ENCODE data around the gene CPSF7. TPM values are rescaled to one million over a fixed set of nuclear protein-coding genes. Genes with fewer than 3 reads are reported as not detected.

Gene CPSF7
- polyA plus RNA-seq, 1 of the 3 experiments (the other 2 are of a cell fraction), result 44.0 TPM

DNA sequence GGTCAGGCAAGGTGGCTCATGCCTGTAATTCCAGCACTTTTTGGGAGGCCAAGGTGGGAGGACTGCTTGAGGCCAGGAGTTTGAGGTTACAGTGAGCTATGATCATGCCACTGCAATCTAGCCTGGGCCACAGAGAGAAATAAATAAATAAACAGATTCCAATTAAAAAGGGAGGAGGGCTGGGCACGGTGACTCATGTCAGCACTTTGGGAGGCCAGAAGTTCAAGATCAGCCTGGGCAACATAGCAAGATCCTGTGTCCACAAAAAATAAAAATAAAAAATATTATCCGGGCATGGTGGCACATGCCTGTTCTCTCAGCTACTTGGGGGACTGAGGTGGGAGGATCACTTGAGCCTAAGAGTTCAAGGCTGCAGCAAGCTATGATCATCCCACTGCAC, 75.6 kb downstream of the CPSF7 start:
- Histone ChIP-seq H3K4me1 (ENCODE audit: control insufficient read depth in 1 of 2, insufficient read depth in 2 of 2, low read depth in 1 of 2, low read length in 1 of 2) (peaks cover under 1 to 3% of the 10 kb centered on the region in 2 experiments; a peak in 2 of 4 replicates), H3K79me2 (ENCODE audit: insufficient read depth) (peaks cover 6% of the 10 kb centered on the region; the same call in 1 of the 2 replicates), H3K36me3 (replicated peaks in 1 of 2; ENCODE audit: control insufficient read depth in 1 of 2, insufficient read depth in 2 of 2, low read length in 1 of 2) (peaks cover 5 to 21% of the 10 kb centered on the region in 2 experiments), H2AFZ (ENCODE audit: low read depth) (no peak overlapping the region), H4K20me1 (ENCODE audit: insufficient read depth) (no peaks in the 10 kb centered on the region), H3K4me2 (no peak overlapping the region), H3K9ac (no peak overlapping the region), H3K27me3 (ENCODE audit: insufficient read depth) (no peaks in the 10 kb centered on the region), H3K27ac (ENCODE audit: low read depth in 2 of 2, low read length in 1 of 2) (no peak overlapping the region), H3K9me3 (no peaks in the 10 kb centered on the region), H3F3A (replicated peaks; ENCODE audit: insufficient read depth) (no peaks in the 10 kb centered on the region), H3K4me3 (ENCODE audit: low read depth in 2 of 2, low read length in 1 of 2) (no peak overlapping the region), H3K9me2 (no peaks in the 10 kb centered on the region)
- POLR2A ChIA-PET, result interaction anchor here (0.6 kb wide), 1 partner anchor 102 kb away, joined by 3 read pairs; no protein-coding TSS in a partner anchor
- TF ChIP-seq, protein P1, sequence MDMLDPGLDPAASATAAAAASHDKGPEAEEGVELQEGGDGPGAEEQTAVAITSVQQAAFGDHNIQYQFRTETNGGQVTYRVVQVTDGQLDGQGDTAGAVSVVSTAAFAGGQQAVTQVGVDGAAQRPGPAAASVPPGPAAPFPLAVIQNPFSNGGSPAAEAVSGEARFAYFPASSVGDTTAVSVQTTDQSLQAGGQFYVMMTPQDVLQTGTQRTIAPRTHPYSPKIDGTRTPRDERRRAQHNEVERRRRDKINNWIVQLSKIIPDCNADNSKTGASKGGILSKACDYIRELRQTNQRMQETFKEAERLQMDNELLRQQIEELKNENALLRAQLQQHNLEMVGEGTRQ (IDR thresholded peaks at IDR 0.05; ENCODE audit: borderline replicate concordance, low read depth, low read length), result no peak
- TF ChIP-seq JUND (IDR thresholded peaks at IDR 0.05), result no peak
- TF ChIP-seq, protein P2, sequence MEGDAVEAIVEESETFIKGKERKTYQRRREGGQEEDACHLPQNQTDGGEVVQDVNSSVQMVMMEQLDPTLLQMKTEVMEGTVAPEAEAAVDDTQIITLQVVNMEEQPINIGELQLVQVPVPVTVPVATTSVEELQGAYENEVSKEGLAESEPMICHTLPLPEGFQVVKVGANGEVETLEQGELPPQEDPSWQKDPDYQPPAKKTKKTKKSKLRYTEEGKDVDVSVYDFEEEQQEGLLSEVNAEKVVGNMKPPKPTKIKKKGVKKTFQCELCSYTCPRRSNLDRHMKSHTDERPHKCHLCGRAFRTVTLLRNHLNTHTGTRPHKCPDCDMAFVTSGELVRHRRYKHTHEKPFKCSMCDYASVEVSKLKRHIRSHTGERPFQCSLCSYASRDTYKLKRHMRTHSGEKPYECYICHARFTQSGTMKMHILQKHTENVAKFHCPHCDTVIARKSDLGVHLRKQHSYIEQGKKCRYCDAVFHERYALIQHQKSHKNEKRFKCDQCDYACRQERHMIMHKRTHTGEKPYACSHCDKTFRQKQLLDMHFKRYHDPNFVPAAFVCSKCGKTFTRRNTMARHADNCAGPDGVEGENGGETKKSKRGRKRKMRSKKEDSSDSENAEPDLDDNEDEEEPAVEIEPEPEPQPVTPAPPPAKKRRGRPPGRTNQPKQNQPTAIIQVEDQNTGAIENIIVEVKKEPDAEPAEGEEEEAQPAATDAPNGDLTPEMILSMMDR (IDR thresholded peaks at IDR 0.05), result no peak
- TF ChIP-seq, protein P3, sequence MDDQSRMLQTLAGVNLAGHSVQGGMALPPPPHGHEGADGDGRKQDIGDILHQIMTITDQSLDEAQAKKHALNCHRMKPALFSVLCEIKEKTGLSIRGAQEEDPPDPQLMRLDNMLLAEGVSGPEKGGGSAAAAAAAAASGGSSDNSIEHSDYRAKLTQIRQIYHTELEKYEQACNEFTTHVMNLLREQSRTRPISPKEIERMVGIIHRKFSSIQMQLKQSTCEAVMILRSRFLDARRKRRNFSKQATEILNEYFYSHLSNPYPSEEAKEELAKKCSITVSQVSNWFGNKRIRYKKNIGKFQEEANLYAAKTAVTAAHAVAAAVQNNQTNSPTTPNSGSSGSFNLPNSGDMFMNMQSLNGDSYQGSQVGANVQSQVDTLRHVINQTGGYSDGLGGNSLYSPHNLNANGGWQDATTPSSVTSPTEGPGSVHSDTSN (IDR thresholded peaks at IDR 0.05), result no peak
- TF ChIP-seq FOSL2 (IDR thresholded peaks at IDR 0.05; ENCODE audit: borderline replicate concordance, low read depth), result no peak
- no peak for TF ChIP-seq ZBTB33 (IDR thresholded peaks at IDR 0.05; ENCODE audit: borderline replicate concordance, low read depth)
- no peak for TF ChIP-seq GATA2 (CRISPR knock-in tag; IDR thresholded peaks at IDR 0.05)
- TF ChIP-seq FOXM1 (IDR thresholded peaks at IDR 0.05; ENCODE audit: low read depth), result no peak
- no peak for TF ChIP-seq CHD2 (IDR thresholded peaks at IDR 0.05; ENCODE audit: low read length, partially characterized antibody)
- no peak for TF ChIP-seq SMC3 (IDR thresholded peaks at IDR 0.05; ENCODE audit: low read depth, low read length)
- TF ChIP-seq IRF3 (IDR thresholded peaks at IDR 0.05; ENCODE audit: low read depth, low read length), result no peak
- TF ChIP-seq MEF2A (IDR thresholded peaks at IDR 0.05; ENCODE audit: borderline replicate concordance, low read depth), result no peak
- TF ChIP-seq MXI1 (IDR thresholded peaks at IDR 0.05; ENCODE audit: low read depth, low read length), result no peak
- no peak for DNase-seq
- CTCF ChIA-PET, result interaction anchor here (1.0 to 5.8 kb wide), 4 partner anchors 8 to 32 kb away, joined by 3 to 29 read pairs (median 6); no protein-coding TSS in a partner anchor
- 89% methylated on average over 2 of the region's 2 CpGs for WGBS (ENCODE audit: low lambda C conversion rate)
